H1 (cell line): ENCODE measurements around the gene KCNJ4. TPM values are rescaled to one million over a fixed set of nuclear protein-coding genes. Genes with fewer than 3 reads are reported as not detected.
"Not testable (repeated sequence)": the region's sequence is repeated elsewhere in the genome, so short reads cannot be mapped to it uniquely, and the experiment has no call there.

Source experiments
- CTCF ChIA-PET: fragments of 300-600 bp; sonication (Branson Sonifier 250); formaldehyde crosslinking; loops from one replicate; lab custom pipeline; 2021; ENCODE audit not compliant: partially characterized antibody; lab: Charles Lee
- POLR2A ChIA-PET: fragments of 300-600 bp; sonication (Branson Sonifier 250); formaldehyde crosslinking; loops from one replicate; lab custom pipeline; 2021; ENCODE audit warnings: inconsistent platforms; ENCODE audit not compliant: partially characterized antibody; lab: Charles Lee
- DNase-seq, 2 experiments: peaks; one replicate each; pipeline versions ENCODE4 v3.0.0 to v3.0.0-alpha.2; 2010 to 2022; ENCODE audit warnings: low spot score in 2 of 2, low read depth in 1 of 2, mixed read lengths in 1 of 2
- FAIRE-seq: peaks from 2 replicates; lab custom pipeline; 2011; peaks lifted over from hg19 to GRCh38; lab: Jason Lieb, UNC
- H2AFZ ChIP-seq: 2 replicates; pipeline ENCODE4 v1.8.1; 2012; ENCODE audit warnings: low read length, inconsistent platforms
- H2AK5ac ChIP-seq: 2 replicates; pipeline ENCODE4 v1.6.1; 2013; ENCODE audit warnings: low read depth, low read length
- H2BK120ac ChIP-seq: replicated peaks from 2 replicates; pipeline ENCODE3; 2013; ENCODE audit warnings: low read depth, low read length, inconsistent platforms
- H2BK12ac ChIP-seq: 2 replicates; pipeline ENCODE4 v1.6.1; 2013; ENCODE audit warnings: low read depth, low read length
- H2BK15ac ChIP-seq: 2 replicates; pipeline ENCODE4 v1.6.1; 2013; ENCODE audit warnings: low read length
- H2BK20ac ChIP-seq: 2 replicates; pipeline ENCODE4 v1.6.1; 2013; ENCODE audit warnings: low read length
- H2BK5ac ChIP-seq: 2 replicates; pipeline ENCODE4 v1.6.1; 2013; ENCODE audit warnings: low read depth, low read length
- H3K14ac ChIP-seq: 2 replicates; pipeline ENCODE4 v1.6.1; 2013; ENCODE audit warnings: inconsistent platforms; ENCODE audit not compliant: insufficient read length
- H3K18ac ChIP-seq: 2 replicates; pipeline ENCODE4 v1.6.1; 2013; ENCODE audit warnings: low read length; ENCODE audit errors: extremely low read depth
- H3K23ac ChIP-seq: 2 replicates; pipeline ENCODE4 v1.6.1; 2013; ENCODE audit warnings: inconsistent platforms; ENCODE audit not compliant: insufficient read length
- H3K23me2 ChIP-seq: 2 replicates; pipeline ENCODE4 v1.6.1; 2013; ENCODE audit warnings: low read depth, low read length
- H3K27ac ChIP-seq: 2 replicates; pipeline ENCODE4 v1.6.1; 2011; ENCODE audit warnings: low read depth, low read length, inconsistent platforms
- H3K27me3 ChIP-seq, 4 experiments: replicated peaks in 1 of 4; 1 replicate in 1 of 4; 2 replicates in 3 of 4; pipeline versions ENCODE4 v1.6.1 to v1.8.1; 2011 to 2013; ENCODE audit warnings: low read length in 3 of 4, mild to moderate bottlenecking in 3 of 4, inconsistent platforms in 2 of 4, mixed read lengths in 2 of 4, moderate library complexity in 1 of 4; ENCODE audit not compliant: control insufficient read depth in 3 of 4, insufficient read depth in 3 of 4; ENCODE audit errors: extremely low read depth in 1 of 4
- H3K36me3 ChIP-seq, 4 experiments: 2 replicates each; pipeline versions ENCODE4 v1.6.1 to v1.8.1; 2011 to 2013; ENCODE audit warnings: mild to moderate bottlenecking in 4 of 4, low read length in 3 of 4, moderate library complexity in 2 of 4, control low read depth in 1 of 4, inconsistent platforms in 1 of 4; ENCODE audit not compliant: insufficient read depth in 4 of 4, control insufficient read depth in 2 of 4
- H3K4ac ChIP-seq: replicated peaks from 2 replicates; pipeline ENCODE3; 2013; ENCODE audit warnings: low read length, low read depth, mixed read lengths, inconsistent platforms; ENCODE audit not compliant: insufficient read length
- H3K4me1 ChIP-seq, 4 experiments: replicated peaks in 1 of 4; 1 replicate in 1 of 4; 2 replicates in 3 of 4; pipeline versions ENCODE4 v1.6.1 to v1.8.1; 2011 to 2013; ENCODE audit warnings: low read length in 3 of 4, inconsistent platforms in 2 of 4, mixed read lengths in 1 of 4; ENCODE audit not compliant: insufficient read depth in 4 of 4, control insufficient read depth in 3 of 4
- H3K4me2 ChIP-seq, 2 experiments: 2 replicates each; pipeline versions ENCODE4 v1.6.1 to v1.8.1; 2011 to 2013; ENCODE audit warnings: low read depth in 2 of 2, low read length in 2 of 2, control low read depth in 1 of 2, inconsistent platforms in 1 of 2, mild to moderate bottlenecking in 1 of 2; ENCODE audit not compliant: insufficient read depth in 1 of 2
- H3K4me3 ChIP-seq, 4 experiments: fragments of 200-600, 300-600 bp in 1 of 4; sonication (generic), shearing (Covaris generic), sonication (Bioruptor Twin) in 1 of 4; 2 replicates each; pipeline versions ENCODE4 v1.5.1 to v1.8.1; 2011 to 2016; ENCODE audit warnings: low read length in 4 of 4, low read depth in 3 of 4, control low read depth in 2 of 4, inconsistent platforms in 2 of 4, mild to moderate bottlenecking in 2 of 4, mixed read lengths in 1 of 4, moderate library complexity in 1 of 4; ENCODE audit not compliant: insufficient read depth in 2 of 4; ENCODE audit errors: extremely low read depth in 1 of 4
- H3K56ac ChIP-seq: replicated peaks from 2 replicates; pipeline ENCODE3; 2013; ENCODE audit warnings: low read depth, mild to moderate bottlenecking, mixed read lengths, low read length, inconsistent platforms; ENCODE audit not compliant: insufficient read length
- H3K79me1 ChIP-seq: 2 replicates; pipeline ENCODE4 v1.6.1; 2013; ENCODE audit warnings: low read depth, low read length, control low read depth
- H3K79me2 ChIP-seq, 2 experiments: 2 replicates each; pipeline versions ENCODE4 v1.6.1 to v1.8.1; 2012 to 2013; ENCODE audit warnings: low read length in 2 of 2, mild to moderate bottlenecking in 2 of 2, inconsistent platforms in 1 of 2; ENCODE audit not compliant: insufficient read depth in 2 of 2, control insufficient read depth in 1 of 2
- H3K9ac ChIP-seq, 4 experiments: replicated peaks in 1 of 4; 1 replicate in 1 of 4; 2 replicates in 3 of 4; pipeline versions ENCODE4 v1.6.1 to v1.8.1; 2011 to 2013; ENCODE audit warnings: low read depth in 3 of 4, low read length in 3 of 4, control low read depth in 2 of 4, mild to moderate bottlenecking in 2 of 4, moderate library complexity in 2 of 4, inconsistent platforms in 1 of 4; ENCODE audit errors: extremely low read depth in 1 of 4
- H3K9me3 ChIP-seq, 2 experiments: 2 replicates each; pipeline versions ENCODE4 v1.6.1 to v1.8.1; 2012 to 2013; ENCODE audit warnings: mild to moderate bottlenecking in 2 of 2, moderate library complexity in 2 of 2, control low read depth in 1 of 2, inconsistent platforms in 1 of 2, low read depth in 1 of 2, low read length in 1 of 2, mixed read lengths in 1 of 2; ENCODE audit not compliant: insufficient read depth in 2 of 2
- H4K20me1 ChIP-seq, 2 experiments: replicated peaks in 1 of 2; 2 replicates each; pipeline versions ENCODE3 to v1.8.1; 2011 to 2013; ENCODE audit warnings: inconsistent platforms in 2 of 2, low read length in 2 of 2, mild to moderate bottlenecking in 1 of 2; ENCODE audit not compliant: insufficient read depth in 2 of 2, control insufficient read depth in 1 of 2
- H4K5ac ChIP-seq: 2 replicates; pipeline ENCODE4 v1.6.1; 2013; ENCODE audit warnings: low read length, low read depth, mixed read lengths, inconsistent platforms; ENCODE audit not compliant: insufficient read length
- H4K8ac ChIP-seq: 2 replicates; pipeline ENCODE4 v1.8.0; 2013; ENCODE audit warnings: mild to moderate bottlenecking, moderate library complexity, low read length, inconsistent platforms; ENCODE audit not compliant: insufficient read depth; ENCODE audit errors: extremely low read depth
- H4K91ac ChIP-seq: replicated peaks from 2 replicates; pipeline ENCODE3; 2013; ENCODE audit warnings: low read length, mixed read lengths, inconsistent platforms; ENCODE audit not compliant: insufficient read length
- WGBS, 2 experiments: shearing (Covaris generic) in 1 of 2; methylation state at CpG; one replicate each; pipeline versions ENCODE4 v1.1.6 to v1.1.7; 2013 to 2015; ENCODE audit warnings: low lambda C conversion rate in 2 of 2, mixed read lengths in 2 of 2, inconsistent platforms in 1 of 2, low coverage in 1 of 2, missing lambda C conversion rate in 1 of 2; ENCODE audit not compliant: insufficient replicate concordance in 2 of 2, insufficient coverage in 1 of 2, insufficient read length in 1 of 2; ENCODE audit errors: extremely low coverage in 1 of 2, missing lambda C conversion rate in 1 of 2; 5-methylcytosine and 5-hydroxymethylcytosine counted together
- polyA plus RNA-seq, 7 experiments: library from polyadenylated mRNA; depleted of rRNA in 3 of 7; stranded (reverse) in 5 of 7; unstranded in 2 of 7; fragments of >200 nt in 5 of 7; fragments of 200-250 nt in 2 of 7; gene quantifications; 1 replicate in 5 of 7; 2 replicates in 1 of 7; 4 replicates in 1 of 7; pipeline versions ENCODE4 v1.2.1 to v1.2.3, GENCODE V29; 2011 to 2013; ENCODE audit warnings: missing spikeins in 2 of 7, mixed read lengths in 2 of 7
- total RNA-seq: library from RNA; stranded (reverse); fragmentation: NEBNext Ultra II Directional; extraction: Animal tissue kit (Norgen Biotek cat#: 25700); gene quantifications from 2 replicates; pipeline ENCODE4 v1.2.1, GENCODE V29; 2021

KCNJ4 gene
- total and polyA plus RNA-seq, 2 of the 8 experiments (the other 6 are each of a cell fraction or from before 2014, with no cell fraction given), result 1.4 to 2.2 TPM

GRCh38 chr22:38381371-38381770 lies 73.6 kb downstream of the KCNJ4 start:
- Histone ChIP-seq H3K36me3 (peaks cover 0 to 26% (median 13%) of the 10 kb centered on the region in 4 experiments; a peak in 5 of 8 replicates), H3K79me2 (peaks cover 0 to 43% of the 10 kb centered on the region in 2 experiments; a peak in 3 of 4 replicates)
- H3K9me3 ChIP-seq, H2BK20ac ChIP-seq, FAIRE-seq, H3K4me3 ChIP-seq, H2AK5ac ChIP-seq, H2AFZ ChIP-seq, DNase-seq, H4K91ac ChIP-seq, H3K4ac ChIP-seq, H3K23me2 ChIP-seq, H3K18ac ChIP-seq, H4K5ac ChIP-seq, H3K4me2 ChIP-seq, H3K27me3 ChIP-seq, POLR2A ChIA-PET, H4K8ac ChIP-seq, H2BK5ac ChIP-seq, H2BK15ac ChIP-seq, H2BK12ac ChIP-seq, H3K9ac ChIP-seq, H3K23ac ChIP-seq, H3K14ac ChIP-seq, H3K27ac ChIP-seq, H2BK120ac ChIP-seq, H3K56ac ChIP-seq, H3K79me1 ChIP-seq, CTCF ChIA-PET, H3K4me1 ChIP-seq, H4K20me1 ChIP-seq: not testable (repeated sequence)
- 93% methylated on average over 3 of the region's 3 CpGs; no CpG with 5 or more reads in 1 of the 2 experiments for WGBS, 2 experiments

Other genes with a start within 250 kb of the KCNJ4 start
- gene TMEM184B, start 182.2 kb downstream of the KCNJ4 start, total RNA-seq, result 79.9 and 81.0 TPM in 2 replicates
- 41.6 and 70.6 TPM in 2 replicates for gene TMEM184B, start 182.2 kb downstream of the KCNJ4 start, polyA plus RNA-seq (2011; rRNA removed)
- gene CSNK1E, start 137.8 kb downstream of the KCNJ4 start, total RNA-seq, result 244 and 247 TPM in 2 replicates
- 263 and 387 TPM in 2 replicates for gene CSNK1E, start 137.8 kb downstream of the KCNJ4 start, polyA plus RNA-seq (2011; rRNA removed)
- 7.8 and 7.9 TPM in 2 replicates for gene KDELR3, start 12.9 kb upstream of the KCNJ4 start, total RNA-seq
- gene KDELR3, start 12.9 kb upstream of the KCNJ4 start, polyA plus RNA-seq (2011; rRNA removed), result 8.0 and 13.0 TPM in 2 replicates
- 441 and 448 TPM in 2 replicates for gene DDX17, start 51.1 kb upstream of the KCNJ4 start, total RNA-seq
- gene DDX17, start 51.1 kb upstream of the KCNJ4 start, polyA plus RNA-seq (2011; rRNA removed), result 437 and 698 TPM in 2 replicates
- gene DMC1, start 115.0 kb upstream of the KCNJ4 start, total RNA-seq, result 7.1 and 7.2 TPM in 2 replicates
- gene DMC1, start 115.0 kb upstream of the KCNJ4 start, polyA plus RNA-seq (2011; rRNA removed), result 3.8 and 20.2 TPM in 2 replicates
- 3.8 and 3.9 TPM in 2 replicates for gene FAM227A, start 201.2 kb upstream of the KCNJ4 start, total RNA-seq
- 2.1 TPM in 2 replicates for gene FAM227A, start 201.2 kb upstream of the KCNJ4 start, polyA plus RNA-seq (2011; rRNA removed)
- 23.2 and 24.4 TPM in 2 replicates for gene CBY1, start 201.4 kb upstream of the KCNJ4 start, total RNA-seq
- 28.5 and 30.2 TPM in 2 replicates for gene CBY1, start 201.4 kb upstream of the KCNJ4 start, polyA plus RNA-seq (2011; rRNA removed)
- gene TOMM22, start 226.8 kb upstream of the KCNJ4 start, total RNA-seq, result 125 and 138 TPM in 2 replicates
- gene TOMM22, start 226.8 kb upstream of the KCNJ4 start, polyA plus RNA-seq (2011; rRNA removed), result 47.8 and 84.0 TPM in 2 replicates
- 20.2 and 21.3 TPM in 2 replicates for gene JOSD1, start 245.7 kb upstream of the KCNJ4 start, total RNA-seq
- 16.7 and 18.4 TPM in 2 replicates for gene JOSD1, start 245.7 kb upstream of the KCNJ4 start, polyA plus RNA-seq (2011; rRNA removed)